Stimulated activated memory B cell treated with anti-CD40 and anti-IgM and Interleukin-4, amounts not matched to agents 10 μg/mL and 1 μg/mL and 100 μg/mL, for 72 hours (primary cell): ENCODE measurements around the gene TRPM2.

Source experiments
- ATAC-seq: fragments of 150-1000 bp; cut with Tn5 transposase; 2 replicates; pipeline ENCODE4 v1.10.0; 2021
- H3K27ac Mint-ChIP-seq: one replicate; pipeline ENCODE4 v1.8.0; 2022; ENCODE audit warnings: mild to moderate bottlenecking, mixed read lengths
- H3K27me3 Mint-ChIP-seq: one replicate; pipeline ENCODE4 v1.8.0; 2022; ENCODE audit warnings: mixed read lengths
- H3K36me3 Mint-ChIP-seq: one replicate; pipeline ENCODE4 v1.8.0; 2022; ENCODE audit warnings: mixed read lengths
- H3K4me1 Mint-ChIP-seq: one replicate; pipeline ENCODE4 v1.8.0; 2022; ENCODE audit warnings: mixed read lengths
- H3K4me3 Mint-ChIP-seq: one replicate; pipeline ENCODE4 v1.8.0; 2022; ENCODE audit warnings: mild to moderate bottlenecking, moderate library complexity, mixed read lengths
- H3K9me3 Mint-ChIP-seq: one replicate; pipeline ENCODE4 v1.8.0; 2022; ENCODE audit warnings: mixed read lengths

TRPM2 gene

DNA sequence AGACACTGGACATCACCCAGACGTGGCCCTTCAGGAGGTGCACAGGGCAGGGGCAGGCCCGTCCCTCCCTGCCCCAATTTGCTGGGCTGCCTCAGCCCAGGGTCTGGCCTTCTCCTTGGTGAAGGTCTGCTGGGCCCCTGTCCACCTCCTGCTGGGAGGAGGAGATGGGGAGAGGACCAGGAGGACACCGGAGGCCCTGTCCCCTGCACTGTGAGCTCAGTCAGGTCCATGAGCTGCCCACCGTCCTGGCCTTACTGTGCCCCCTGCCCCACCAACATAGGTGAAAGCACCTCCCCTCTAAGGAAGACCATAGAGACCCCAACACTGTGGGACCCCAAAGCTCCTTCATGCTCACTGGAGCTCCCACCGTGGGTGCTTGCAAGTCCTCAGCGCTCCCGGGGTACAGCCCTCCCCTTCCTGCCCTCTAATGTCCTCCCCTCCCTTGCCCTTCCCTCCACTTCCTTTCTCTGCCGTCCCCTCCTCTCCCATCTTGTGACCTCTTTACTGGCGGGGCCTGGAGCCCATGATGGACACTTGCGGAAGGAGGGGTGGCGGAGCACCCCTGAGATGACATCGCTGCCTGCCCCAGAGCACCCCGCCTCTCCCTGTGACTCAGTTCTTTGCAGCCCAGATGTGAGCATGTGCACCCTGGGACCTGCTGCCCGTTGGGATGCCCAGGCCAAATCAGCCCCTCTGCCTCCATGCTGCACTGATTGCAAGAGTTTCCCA, 106.5 kb downstream of the TRPM2 start:
- no peaks in the 10 kb centered on the region for H3K9me3 Mint-ChIP-seq
- ATAC-seq = no peak
- H3K4me1 Mint-ChIP-seq = no peaks in the 10 kb centered on the region
- no peak overlapping the region for H3K27ac Mint-ChIP-seq
- peaks cover 29% of the 10 kb centered on the region for H3K27me3 Mint-ChIP-seq
- no peak overlapping the region for H3K4me3 Mint-ChIP-seq
- no peaks in the 10 kb centered on the region for H3K36me3 Mint-ChIP-seq

DNA sequence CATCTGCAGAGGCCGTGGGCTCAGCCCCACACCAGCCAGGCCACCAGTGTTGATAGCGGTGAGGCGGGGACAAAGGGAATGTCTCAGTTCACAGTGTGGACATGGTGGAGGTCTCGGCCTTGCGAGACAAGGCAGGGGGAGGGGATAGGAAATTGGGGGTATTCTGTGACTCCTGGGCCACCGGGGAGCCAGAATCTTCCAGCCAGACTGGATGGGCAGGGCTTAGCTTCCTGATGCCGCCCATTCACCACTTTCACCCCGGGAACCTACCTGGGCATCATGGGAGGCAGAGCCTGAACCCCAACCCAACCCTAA, 107.0 kb downstream of the TRPM2 start:
- no peaks in the 10 kb centered on the region for H3K4me1 Mint-ChIP-seq
- no peak overlapping the region for H3K4me3 Mint-ChIP-seq
- H3K27me3 Mint-ChIP-seq = peaks cover 29% of the 10 kb centered on the region
- no peak for ATAC-seq
- no peaks in the 10 kb centered on the region for H3K9me3 Mint-ChIP-seq
- H3K27ac Mint-ChIP-seq = no peak overlapping the region
- H3K36me3 Mint-ChIP-seq = no peaks in the 10 kb centered on the region

DNA sequence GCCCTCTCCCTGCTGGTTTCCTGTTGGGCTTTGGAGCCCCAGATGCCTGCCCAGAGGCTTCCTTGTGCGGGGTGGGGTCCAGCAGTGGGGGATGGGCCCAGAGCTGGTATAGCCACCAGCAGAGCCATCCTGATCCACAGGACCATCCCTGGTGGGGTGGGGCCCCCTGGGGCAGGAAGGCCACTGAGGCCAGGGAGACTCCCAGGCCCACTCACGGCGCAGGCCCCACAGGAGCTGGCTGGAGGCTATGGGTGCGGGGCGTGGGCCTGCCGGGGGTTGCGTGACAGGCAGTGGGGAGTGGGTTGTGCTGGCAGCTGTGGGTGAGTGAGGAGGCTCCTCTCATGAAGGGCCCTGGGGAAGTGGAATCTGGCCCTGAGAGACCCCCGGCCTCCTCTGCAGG, 107.6 kb downstream of the TRPM2 start:
- Mint-ChIP-seq H3K27me3 (peaks cover 29% of the 10 kb centered on the region), H3K36me3 (no peaks in the 10 kb centered on the region)
- ATAC-seq = no peak

DNA sequence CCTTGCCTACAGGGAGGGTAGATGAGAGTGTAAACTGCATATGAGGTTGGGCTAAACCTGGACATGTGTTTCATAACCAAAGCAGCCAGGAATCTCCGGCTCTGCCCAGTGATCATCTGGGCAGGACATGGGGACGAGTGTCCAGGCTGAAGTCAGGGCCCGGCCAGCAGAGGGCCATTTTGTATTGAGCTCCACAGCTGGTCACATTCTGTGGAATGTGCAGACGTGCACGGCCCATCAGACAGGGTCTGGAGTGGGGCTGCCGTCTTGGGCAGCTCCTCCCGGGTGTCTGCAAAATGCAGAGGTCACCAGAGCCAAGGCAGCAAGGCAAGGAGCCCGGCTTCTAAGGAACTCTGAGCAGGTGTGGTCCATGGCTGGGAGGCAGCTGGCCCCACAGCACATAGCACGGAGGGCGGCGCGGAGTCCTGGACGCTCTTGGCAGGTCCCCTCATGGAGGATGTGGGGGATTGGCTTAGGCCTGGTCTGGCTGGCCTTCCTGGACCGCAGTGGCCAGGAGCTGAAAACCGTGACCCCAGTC, 108.1 kb downstream of the TRPM2 start:
- no peaks in the 10 kb centered on the region for H3K36me3 Mint-ChIP-seq
- H3K27me3 Mint-ChIP-seq = peaks cover 29% of the 10 kb centered on the region
- peaks cover 4% of the 10 kb centered on the region for H3K9me3 Mint-ChIP-seq
- ATAC-seq = no peak
- no peaks in the 10 kb centered on the region for H3K4me1 Mint-ChIP-seq
- no peak overlapping the region for H3K27ac Mint-ChIP-seq
- H3K4me3 Mint-ChIP-seq = no peak overlapping the region

More for the DNA sequence above, 107.6 kb downstream of the TRPM2 start:
- H3K4me3 Mint-ChIP-seq = no peak overlapping the region
- H3K27ac Mint-ChIP-seq = no peak overlapping the region
- H3K4me1 Mint-ChIP-seq = no peaks in the 10 kb centered on the region
- H3K9me3 Mint-ChIP-seq = peaks cover 3% of the 10 kb centered on the region

DNA sequence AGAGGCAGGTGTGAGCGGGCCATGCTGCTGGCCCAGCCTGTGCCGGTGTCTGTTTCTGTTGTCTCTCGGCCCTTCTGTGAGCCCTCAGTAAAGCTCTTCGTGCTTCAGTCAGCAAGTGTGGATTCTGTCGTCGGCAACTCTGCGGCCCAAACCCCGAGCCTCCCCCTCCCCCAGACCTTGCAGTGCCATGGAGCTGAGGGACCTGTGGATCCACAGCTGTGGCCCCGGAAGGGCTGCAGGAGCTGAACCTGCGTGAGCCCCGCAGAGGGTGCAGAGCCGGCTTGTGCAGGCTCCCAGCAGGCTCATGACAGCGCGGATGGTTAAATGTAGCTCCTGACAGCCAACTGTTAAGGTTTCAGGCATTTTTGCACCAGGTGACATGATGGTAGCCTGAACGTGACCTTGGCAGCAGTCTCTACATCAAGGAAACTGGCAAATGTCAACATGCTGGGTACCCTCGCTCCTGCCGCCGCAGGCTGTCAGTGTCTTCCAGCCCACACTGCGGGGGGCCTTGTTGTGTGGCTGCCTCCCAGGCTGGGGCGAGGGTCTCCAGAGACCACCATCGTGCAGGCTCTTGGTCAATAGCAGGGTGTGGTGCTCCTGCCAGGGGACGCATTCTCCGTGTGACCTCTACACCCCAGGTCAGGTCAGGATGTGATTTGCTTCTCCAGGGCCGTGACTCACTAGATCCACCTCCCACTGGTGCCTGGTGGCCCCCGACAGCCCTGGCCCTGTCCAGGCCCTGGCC, 108.8 kb downstream of the TRPM2 start:
- H3K9me3 Mint-ChIP-seq = peaks cover 4% of the 10 kb centered on the region
- H3K36me3 Mint-ChIP-seq = no peaks in the 10 kb centered on the region
- no peaks in the 10 kb centered on the region for H3K4me1 Mint-ChIP-seq
- H3K27me3 Mint-ChIP-seq = peaks cover 29% of the 10 kb centered on the region
- H3K4me3 Mint-ChIP-seq = no peak overlapping the region
- ATAC-seq = no peak
- no peak overlapping the region for H3K27ac Mint-ChIP-seq

- Mint-ChIP-seq H3K4me3 (no peak overlapping the region), H3K27me3 (peaks cover 29% of the 10 kb centered on the region), H3K27ac (no peak overlapping the region), H3K9me3 (peaks cover 4% of the 10 kb centered on the region), H3K36me3 (no peaks in the 10 kb centered on the region), H3K4me1 (no peaks in the 10 kb centered on the region)
- no peak for ATAC-seq
Measured at GRCh38 chr21:44462834-44463200, 109.4 kb downstream of the TRPM2 start.

GRCh38 chr21:44463724-44464123, 110.3 kb downstream of the TRPM2 start:
- peaks cover 29% of the 10 kb centered on the region for H3K27me3 Mint-ChIP-seq
- peaks cover 4% of the 10 kb centered on the region for H3K9me3 Mint-ChIP-seq
- no peaks in the 10 kb centered on the region for H3K4me1 Mint-ChIP-seq
- H3K4me3 Mint-ChIP-seq = no peak overlapping the region
- ATAC-seq = no peak
- H3K27ac Mint-ChIP-seq = no peak overlapping the region
- no peaks in the 10 kb centered on the region for H3K36me3 Mint-ChIP-seq

GRCh38 chr21:44464351-44464750, 110.9 kb downstream of the TRPM2 start:
- no peak overlapping the region for H3K27ac Mint-ChIP-seq
- no peak for ATAC-seq
- H3K4me3 Mint-ChIP-seq = no peak overlapping the region
- no peaks in the 10 kb centered on the region for H3K36me3 Mint-ChIP-seq
- no peaks in the 10 kb centered on the region for H3K4me1 Mint-ChIP-seq
- H3K9me3 Mint-ChIP-seq = peaks cover 4% of the 10 kb centered on the region
- peaks cover 29% of the 10 kb centered on the region for H3K27me3 Mint-ChIP-seq

DNA sequence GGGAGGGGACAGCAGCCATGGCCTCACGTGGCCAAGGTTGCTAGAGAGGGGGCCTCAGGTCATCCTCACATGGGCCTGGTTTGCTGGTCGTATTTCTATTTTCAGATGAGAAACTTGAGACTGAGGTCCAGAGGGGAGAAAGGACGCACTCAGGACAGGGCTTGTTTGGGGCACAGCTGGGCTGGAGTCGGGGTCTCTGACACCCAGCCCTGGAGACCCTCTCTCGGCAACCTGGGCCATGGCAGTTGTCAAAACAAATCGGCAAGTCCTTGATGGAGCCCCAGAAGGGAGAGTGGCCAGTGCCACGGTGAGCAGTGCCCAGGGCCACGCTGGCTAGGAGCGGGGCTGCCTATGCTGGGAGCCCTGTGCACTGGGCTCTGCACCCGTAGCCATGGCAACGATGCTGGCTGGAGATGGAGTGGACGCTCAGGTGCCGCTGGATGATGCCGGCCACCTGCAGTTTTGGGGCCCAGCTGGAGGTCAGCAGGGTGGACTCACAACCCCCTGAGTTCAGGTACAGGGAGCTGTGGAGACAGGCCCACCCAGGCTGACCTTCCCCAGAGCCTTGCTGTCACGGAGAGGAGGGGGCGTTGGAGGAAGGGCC, 113.0 kb downstream of the TRPM2 start:
- Mint-ChIP-seq H3K27me3 (peaks cover 23% of the 10 kb centered on the region), H3K27ac (no peak overlapping the region), H3K4me3 (no peak overlapping the region), H3K36me3 (no peaks in the 10 kb centered on the region), H3K4me1 (no peaks in the 10 kb centered on the region), H3K9me3 (peaks cover 4% of the 10 kb centered on the region)
- ATAC-seq = no peak

- Mint-ChIP-seq H3K4me3 (no peak overlapping the region), H3K9me3 (peaks cover 4% of the 10 kb centered on the region), H3K27ac (no peak overlapping the region), H3K4me1 (no peaks in the 10 kb centered on the region), H3K36me3 (no peaks in the 10 kb centered on the region), H3K27me3 (peaks cover 23% of the 10 kb centered on the region)
- ATAC-seq = no peak
Measured at GRCh38 chr21:44466996-44467858, 113.8 kb downstream of the TRPM2 start.

GRCh38 chr21:44467859-44468195, 114.4 kb downstream of the TRPM2 start:
- H3K36me3 Mint-ChIP-seq = no peaks in the 10 kb centered on the region
- H3K27me3 Mint-ChIP-seq = peaks cover 23% of the 10 kb centered on the region
- no peak overlapping the region for H3K4me3 Mint-ChIP-seq
- H3K4me1 Mint-ChIP-seq = no peaks in the 10 kb centered on the region
- H3K9me3 Mint-ChIP-seq = peaks cover 4% of the 10 kb centered on the region
- no peak overlapping the region for H3K27ac Mint-ChIP-seq
- ATAC-seq = no peak

- Mint-ChIP-seq H3K9me3 (no peaks in the 10 kb centered on the region), H3K27ac (no peak overlapping the region), H3K36me3 (no peaks in the 10 kb centered on the region), H3K4me1 (no peaks in the 10 kb centered on the region), H3K27me3 (peaks cover 8% of the 10 kb centered on the region), H3K4me3 (no peak overlapping the region)
- ATAC-seq = no peak
Measured at GRCh38 chr21:44471341-44471740, 117.9 kb downstream of the TRPM2 start.

DNA sequence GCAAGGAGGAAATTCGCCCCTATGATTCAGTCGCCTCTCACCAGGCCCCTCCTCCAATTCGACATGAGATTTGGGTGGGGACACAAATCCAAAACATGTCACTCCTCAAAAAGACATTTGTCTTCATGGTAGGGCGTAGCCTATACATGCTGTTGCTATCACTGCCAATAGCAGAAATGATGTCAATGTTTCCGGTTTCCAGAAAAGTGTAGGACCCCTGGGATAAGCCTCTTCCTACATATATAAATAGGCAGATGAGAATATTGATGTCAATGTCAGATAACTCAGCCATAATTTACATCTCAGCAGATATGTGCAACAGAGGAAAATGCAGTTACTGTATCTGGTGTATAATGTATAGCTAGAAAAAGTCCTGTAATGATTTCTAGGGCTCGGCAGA, 118.6 kb downstream of the TRPM2 start:
- no peak for ATAC-seq
- H3K27me3 Mint-ChIP-seq = peaks cover 8% of the 10 kb centered on the region
- no peaks in the 10 kb centered on the region for H3K4me1 Mint-ChIP-seq
- no peak overlapping the region for H3K4me3 Mint-ChIP-seq
- no peaks in the 10 kb centered on the region for H3K9me3 Mint-ChIP-seq
- H3K27ac Mint-ChIP-seq = no peak overlapping the region
- no peaks in the 10 kb centered on the region for H3K36me3 Mint-ChIP-seq

DNA sequence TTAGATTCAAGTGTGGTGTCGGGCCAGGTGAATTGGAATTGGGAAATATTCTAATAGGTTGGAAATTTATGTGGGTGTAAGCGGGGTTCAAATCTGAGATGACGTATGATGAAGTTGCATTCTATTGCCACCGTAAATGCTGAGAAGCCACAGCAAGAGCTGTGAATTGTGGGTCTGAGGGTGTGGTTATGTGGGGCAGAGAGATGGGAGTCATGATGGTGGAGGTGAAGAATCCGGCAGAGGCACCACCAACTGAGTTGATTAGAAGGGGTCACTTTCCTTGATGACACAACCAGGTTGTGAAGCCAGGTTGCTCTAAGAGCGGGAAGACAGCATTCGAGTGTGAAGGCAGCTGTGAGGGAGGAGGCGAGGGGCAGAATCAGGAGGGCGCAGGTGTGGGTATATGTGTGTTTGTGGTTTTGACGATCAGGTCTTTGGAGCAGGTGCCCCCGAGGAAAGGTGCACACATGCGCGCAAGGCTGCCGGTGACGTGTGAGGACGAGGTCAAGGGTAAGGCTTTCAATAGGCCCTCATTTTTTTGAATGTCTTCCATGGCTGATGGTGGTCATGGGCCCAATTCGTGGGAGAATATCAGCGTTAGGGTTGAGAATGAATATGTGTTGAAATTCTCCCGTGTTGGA, 120.6 kb downstream of the TRPM2 start:
- H3K4me1 Mint-ChIP-seq = no peaks in the 10 kb centered on the region
- ATAC-seq = no peak
- H3K27me3 Mint-ChIP-seq = peaks cover 22% of the 10 kb centered on the region

More for the DNA sequence above, 120.6 kb downstream of the TRPM2 start:
- no peaks in the 10 kb centered on the region for H3K9me3 Mint-ChIP-seq
- H3K36me3 Mint-ChIP-seq = no peaks in the 10 kb centered on the region
- H3K27ac Mint-ChIP-seq = no peak overlapping the region
- H3K4me3 Mint-ChIP-seq = no peak overlapping the region
